Left ventricle myocardium inferior (tissue), 1 donor: ENCODE data around the gene SCIN. TPM values are rescaled to one million over a fixed set of nuclear protein-coding genes. Genes with fewer than 3 reads are reported as not detected.

Experiments
- DNase-seq: peaks from one replicate; pipeline ENCODE4 v3.0.0-alpha.2; 2020
- H3K27ac ChIP-seq: fragments of 200-600 bp; replicated peaks from 2 replicates; pipeline ENCODE4 v1.8.0; 2021
- H3K27me3 ChIP-seq: fragments of 200-600 bp; 2 replicates; pipeline ENCODE4 v1.8.0; 2021; ENCODE audit warnings: low read depth
- H3K36me3 ChIP-seq: fragments of 200-600 bp; 2 replicates; pipeline ENCODE4 v1.8.0; 2021
- H3K4me1 ChIP-seq: fragments of 200-600 bp; 2 replicates; pipeline ENCODE4 v1.8.0; 2021
- H3K4me3 ChIP-seq: fragments of 200-600 bp; 2 replicates; pipeline ENCODE4 v1.8.0; 2021; ENCODE audit warnings: mild to moderate bottlenecking, moderate library complexity
- H3K9me3 ChIP-seq: fragments of 200-600 bp; replicated peaks from 2 replicates; pipeline ENCODE4 v1.8.0; 2021
- CTCF ChIP-seq: fragments of 200-600 bp; IDR thresholded peaks from 2 replicates; pipeline ENCODE4 v1.8.0; 2021; ENCODE audit warnings: antibody characterized with exemption, mild to moderate bottlenecking, borderline replicate concordance
- intact Hi-C: fragments of 100-400 bp; cut with micrococcal nuclease; formaldehyde crosslinking; loops from one replicate; pipeline ENCODE4 v1.11.0; 2022
- total RNA-seq: library from RNA; stranded (reverse); fragmentation: NEBNext Ultra II Directional; extraction: Animal tissue kit (Norgen Biotek cat#: 25700); gene quantifications from one replicate; pipeline ENCODE4 v1.2.1, GENCODE V29; 2021
- donor health status: DM: no; HTN: yes; CAD: no; lungs with severe emphysema.

Gene SCIN
- total RNA-seq, 1 donor from 2014 or later, result not detected

DNA sequence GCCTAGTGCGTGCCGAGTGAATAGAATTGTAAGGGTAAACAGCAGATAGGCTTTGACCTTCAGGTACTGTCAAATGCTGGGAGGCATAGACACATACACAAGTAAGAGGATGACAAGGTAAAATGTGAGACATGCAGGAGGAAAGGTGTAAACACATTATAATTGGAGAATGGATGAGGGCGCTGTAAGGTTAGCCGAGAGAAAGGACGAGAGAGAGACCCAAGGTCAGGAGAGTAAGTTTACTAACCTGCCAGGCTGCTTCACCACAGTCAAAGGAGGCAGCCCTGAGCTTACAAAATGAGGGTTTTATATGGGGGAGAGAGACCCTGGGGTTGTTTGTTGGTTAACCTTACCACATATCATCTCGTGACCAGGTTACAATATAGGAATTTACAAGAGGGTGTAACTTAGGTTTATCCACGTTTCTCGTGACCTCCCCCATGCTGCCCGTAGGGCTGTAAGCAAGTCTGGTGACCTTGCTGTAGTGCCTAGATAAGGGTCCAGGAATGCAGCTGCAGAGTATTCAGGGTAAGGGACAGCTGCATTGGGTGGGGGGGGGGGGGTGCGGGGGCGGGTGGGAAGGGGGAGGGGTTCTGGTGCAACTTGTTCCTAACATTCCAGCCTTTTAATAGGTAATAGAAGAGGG, 17.9 kb downstream of the SCIN start:
- Histone ChIP-seq H3K4me3 (no peak overlapping the region), H3K4me1 (no peaks in the 10 kb centered on the region), H3K9me3 (no peaks in the 10 kb centered on the region), H3K36me3 (no peaks in the 10 kb centered on the region), H3K27ac (no peak overlapping the region), H3K27me3 (no peaks in the 10 kb centered on the region)
- intact Hi-C loops, result no loop called here
- no peak for DNase-seq
- no peak for TF ChIP-seq CTCF

DNA sequence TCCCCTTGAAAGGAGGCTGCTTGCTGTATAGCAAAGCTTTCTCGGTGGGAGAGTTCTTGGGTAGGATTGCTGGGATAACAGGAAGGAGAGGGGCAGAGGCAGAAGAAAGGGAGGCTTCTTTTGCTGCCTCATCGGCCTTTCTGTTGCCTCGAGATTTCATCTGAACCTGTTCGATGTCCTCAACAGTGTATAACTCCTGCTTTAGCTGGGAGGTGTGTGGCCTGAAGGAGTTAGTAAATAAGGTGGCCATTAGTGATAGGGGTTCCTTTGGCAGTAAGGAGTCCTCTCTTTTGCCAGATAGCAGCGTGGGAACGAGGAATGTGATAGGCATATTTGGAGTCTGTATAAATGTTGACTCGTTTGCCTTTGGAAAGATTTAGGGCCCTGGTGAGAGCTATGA, 20.0 kb downstream of the SCIN start:
- H3K4me3 ChIP-seq, result no peak overlapping the region
- no peak for TF ChIP-seq CTCF
- no peaks in the 10 kb centered on the region for H3K9me3 ChIP-seq
- H3K27ac ChIP-seq, result no peak overlapping the region
- H3K36me3 ChIP-seq, result no peaks in the 10 kb centered on the region
- H3K27me3 ChIP-seq, result no peaks in the 10 kb centered on the region
- DNase-seq, result no peak
- intact Hi-C loops, result no loop called here
- H3K4me1 ChIP-seq, result no peaks in the 10 kb centered on the region

- intact Hi-C loops, result no loop called here
- Histone ChIP-seq H3K9me3 (no peaks in the 10 kb centered on the region), H3K36me3 (no peaks in the 10 kb centered on the region), H3K4me3 (no peak overlapping the region), H3K27ac (no peak overlapping the region), H3K4me1 (no peaks in the 10 kb centered on the region), H3K27me3 (no peaks in the 10 kb centered on the region)
- no peak for TF ChIP-seq CTCF
- no peak for DNase-seq
These were observed 23.8 kb downstream of the SCIN start for GRCh38 chr7:12594122-12594897.

GRCh38 chr7:12595148-12595547, 24.6 kb downstream of the SCIN start:
- Histone ChIP-seq H3K27me3 (no peaks in the 10 kb centered on the region), H3K4me1 (no peaks in the 10 kb centered on the region), H3K4me3 (no peak overlapping the region), H3K36me3 (no peaks in the 10 kb centered on the region), H3K9me3 (no peaks in the 10 kb centered on the region), H3K27ac (no peak overlapping the region)
- TF ChIP-seq CTCF, result no peak
- intact Hi-C loops, result no loop called here
- DNase-seq, result no peak

- intact Hi-C loops, result no loop called here
- H3K27ac ChIP-seq, result no peak overlapping the region
- no peaks in the 10 kb centered on the region for H3K36me3 ChIP-seq
- no peak for TF ChIP-seq CTCF
- DNase-seq, result no peak
- H3K4me1 ChIP-seq, result no peaks in the 10 kb centered on the region
- no peaks in the 10 kb centered on the region for H3K27me3 ChIP-seq
- H3K4me3 ChIP-seq, result no peak overlapping the region
- H3K9me3 ChIP-seq, result peaks cover 7% of the 10 kb centered on the region
These were observed 25.8 kb downstream of the SCIN start for GRCh38 chr7:12596225-12596790.
